GM21528 (cell line): Measurements from ENCODE around the gene SEMA5A.
A peak's percentile ranks its signal among the peaks of the same experiment; 100 is the strongest.
"Not testable (repeated sequence)": the region's sequence is repeated elsewhere in the genome, so short reads cannot be mapped to it uniquely, and the experiment has no call there.

Experiments used
- ATAC-seq: cut with Tn5 transposase; IDR thresholded peaks from one replicate; pipeline ENCODE4 v1.9.1; 2021; ENCODE audit warnings: mild to moderate bottlenecking, moderate library complexity; ENCODE audit not compliant: unreplicated experiment, low FRiP score

SEMA5A gene

GRCh38 chr5:9380109-9380508 is 165.8 kb downstream of the SEMA5A start:
- no peak for ATAC-seq

GRCh38 chr5:9376363-9377117 is 169.3 kb downstream of the SEMA5A start:
- ATAC-seq, result no peak

DNA sequence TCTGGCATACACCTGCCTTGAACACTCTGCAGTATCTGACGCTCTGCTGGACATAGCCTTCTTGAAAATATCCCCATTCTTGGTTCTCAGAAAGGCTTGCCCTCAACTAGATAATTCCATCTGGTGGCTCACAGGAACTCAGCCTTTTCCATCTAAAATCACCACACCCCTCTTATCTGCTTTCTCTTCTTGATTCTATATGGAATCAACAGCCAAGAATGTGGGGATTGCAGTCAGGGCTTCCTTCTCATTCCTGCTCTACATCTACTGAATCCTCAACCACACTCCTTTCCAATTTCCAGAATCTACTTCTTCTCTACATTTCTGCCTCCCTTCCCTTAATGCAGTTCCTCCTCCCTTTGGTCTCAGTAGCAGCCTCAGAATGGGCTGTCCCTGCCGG is 170.1 kb downstream of the SEMA5A start:
- no peak for ATAC-seq

DNA sequence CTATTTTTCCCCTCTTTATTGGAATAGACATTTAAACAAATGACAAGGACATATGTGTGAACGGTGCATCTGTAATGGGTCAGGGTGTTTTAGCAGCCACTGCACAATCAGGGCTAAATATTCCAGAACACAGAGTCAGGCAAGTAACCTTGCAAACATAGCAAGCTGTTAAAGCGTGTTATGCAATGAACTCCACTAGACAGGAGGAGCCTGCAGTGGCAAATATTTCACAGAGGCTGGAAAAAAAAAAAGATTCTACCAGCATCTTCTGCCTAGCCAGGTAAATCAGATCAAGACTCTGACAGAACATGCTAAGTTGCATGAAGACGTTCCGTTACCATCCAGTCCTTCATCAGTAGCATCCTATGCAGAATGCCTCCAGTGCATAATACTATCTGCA is 171.8 kb downstream of the SEMA5A start:
- ATAC-seq, result no peak

GRCh38 chr5:9373571-9373970 is 172.3 kb downstream of the SEMA5A start:
- ATAC-seq, result no peak

DNA sequence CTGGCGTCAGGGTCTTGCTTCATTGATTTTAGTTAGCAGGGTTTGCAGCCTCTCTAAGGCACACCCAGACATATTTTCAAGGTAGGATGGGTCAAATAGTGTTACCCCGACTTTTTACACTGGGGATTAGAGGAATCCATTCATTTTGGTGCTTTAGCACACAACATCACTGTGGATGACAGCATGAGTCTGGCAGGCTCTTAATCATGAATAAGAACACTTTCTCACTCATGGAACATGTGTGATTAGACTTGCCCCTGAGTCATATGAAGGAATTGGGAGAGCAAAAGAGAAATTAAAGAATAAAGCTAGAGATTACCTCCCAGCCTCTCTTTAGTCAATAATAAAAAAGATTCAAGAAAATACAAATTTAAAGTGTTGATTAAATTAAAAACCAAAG is 175.6 kb downstream of the SEMA5A start:
- no peak for ATAC-seq

DNA sequence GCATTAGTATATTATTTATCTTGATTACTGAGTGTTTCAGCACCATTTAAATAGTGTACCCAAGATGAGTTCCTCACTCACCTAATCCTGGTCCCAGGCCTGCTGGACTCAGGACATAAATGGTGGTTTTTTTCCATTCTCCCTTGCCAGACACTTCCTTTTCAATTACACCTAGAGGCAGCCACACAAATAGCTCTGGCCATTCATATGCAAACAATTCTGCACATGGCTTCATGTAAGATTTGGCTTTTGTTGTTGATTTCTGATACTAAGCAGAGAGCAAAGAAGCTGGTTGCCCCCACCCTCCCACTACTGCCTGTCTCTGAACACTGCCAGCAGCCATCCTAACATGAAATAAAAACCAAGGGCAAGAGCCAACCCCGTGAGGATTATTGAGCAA is 180.4 kb downstream of the SEMA5A start:
- no peak for ATAC-seq

DNA sequence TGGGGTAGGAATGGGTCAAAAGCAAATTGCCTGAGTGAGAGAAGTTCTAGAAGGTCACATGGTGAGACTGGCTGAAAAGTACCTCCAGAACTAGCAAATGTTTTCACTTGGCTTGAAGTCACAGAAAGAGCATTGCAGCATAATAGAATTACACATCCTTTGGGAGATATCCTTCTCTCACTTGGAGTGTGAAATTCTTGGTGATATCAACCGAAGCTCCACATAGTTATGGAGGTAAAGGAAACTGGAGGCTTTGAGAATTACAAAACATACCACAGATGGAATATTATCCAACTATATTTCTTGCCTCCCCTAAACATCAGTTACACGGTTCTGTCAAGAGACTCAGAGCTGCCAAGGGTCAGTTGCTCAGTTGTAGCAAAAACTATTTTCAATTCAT is 182.4 kb downstream of the SEMA5A start:
- ATAC-seq, result peak; percentile 10

GRCh38 chr5:9363026-9363425 is 182.8 kb downstream of the SEMA5A start:
- peak; percentile 60 for ATAC-seq

DNA sequence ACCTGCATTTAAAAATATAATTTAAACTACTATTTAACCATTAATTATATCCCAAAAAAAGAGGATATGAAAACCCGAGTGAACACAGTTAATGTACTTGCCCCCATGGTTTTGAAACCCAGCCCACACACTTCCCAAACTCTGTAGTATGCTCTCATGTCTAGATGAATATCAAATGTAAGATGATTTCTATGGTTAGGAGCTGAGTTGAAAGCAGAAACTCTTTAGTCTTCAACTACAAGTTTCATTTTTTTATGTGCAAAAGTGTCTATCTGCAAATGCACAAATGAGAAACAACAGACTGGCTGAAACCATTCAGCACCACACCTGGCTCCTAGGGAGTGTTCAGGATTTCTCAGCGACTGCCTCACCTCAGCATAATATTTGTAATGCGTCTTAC is 183.3 kb downstream of the SEMA5A start:
- ATAC-seq, result peak; percentile 57

DNA sequence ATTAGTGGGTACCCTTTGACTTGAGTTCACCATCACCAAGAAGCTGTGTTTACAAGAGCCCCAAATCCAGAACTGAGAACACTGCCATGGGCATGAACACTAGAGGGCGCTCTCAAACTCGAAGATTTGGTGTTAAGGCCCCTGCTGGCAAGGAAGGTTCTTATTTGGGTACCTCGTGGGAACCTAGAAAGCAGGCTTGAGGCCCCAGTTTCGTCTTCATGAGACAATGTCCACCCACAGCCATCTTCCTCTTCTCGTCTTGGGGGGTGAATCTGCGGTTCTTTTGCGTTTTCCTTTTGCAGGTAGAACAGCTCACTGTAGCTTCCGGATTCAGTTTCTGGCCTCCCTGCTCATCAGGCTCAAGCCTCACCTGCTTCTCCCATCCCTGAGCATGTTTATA is 184.0 kb downstream of the SEMA5A start:
- peak; percentile 66 for ATAC-seq

- no peak for ATAC-seq
Measured at GRCh38 chr5:9358961-9359685, 186.8 kb downstream of the SEMA5A start.

- ATAC-seq, result no peak
Measured at GRCh38 chr5:9356351-9356825, 189.5 kb downstream of the SEMA5A start.

GRCh38 chr5:9354336-9355081 is 191.4 kb downstream of the SEMA5A start:
- no peak for ATAC-seq

- ATAC-seq, result not testable (repeated sequence)
Measured at GRCh38 chr5:9353048-9353447, 192.8 kb downstream of the SEMA5A start.

DNA sequence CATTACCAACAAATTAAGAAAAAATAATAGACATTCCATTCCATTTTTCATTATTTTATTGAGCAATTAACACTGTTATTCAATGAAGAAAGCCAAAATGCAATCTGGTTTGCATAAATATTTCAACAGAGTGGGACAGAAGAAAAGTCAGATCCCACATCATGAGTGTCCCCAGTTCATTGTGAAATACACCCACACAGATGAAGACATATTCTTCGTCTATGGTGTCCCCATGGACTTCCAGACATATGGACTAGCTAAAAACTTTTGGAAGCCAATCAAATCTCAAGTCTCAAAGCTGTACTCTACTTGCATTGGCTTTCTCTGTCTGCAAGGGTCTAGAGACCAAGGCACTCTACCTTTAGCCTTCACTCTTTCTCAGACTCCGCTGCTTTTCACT is 194.3 kb downstream of the SEMA5A start:
- ATAC-seq, result no peak

- ATAC-seq, result no peak
Measured at GRCh38 chr5:9350301-9350797, 195.5 kb downstream of the SEMA5A start.

DNA sequence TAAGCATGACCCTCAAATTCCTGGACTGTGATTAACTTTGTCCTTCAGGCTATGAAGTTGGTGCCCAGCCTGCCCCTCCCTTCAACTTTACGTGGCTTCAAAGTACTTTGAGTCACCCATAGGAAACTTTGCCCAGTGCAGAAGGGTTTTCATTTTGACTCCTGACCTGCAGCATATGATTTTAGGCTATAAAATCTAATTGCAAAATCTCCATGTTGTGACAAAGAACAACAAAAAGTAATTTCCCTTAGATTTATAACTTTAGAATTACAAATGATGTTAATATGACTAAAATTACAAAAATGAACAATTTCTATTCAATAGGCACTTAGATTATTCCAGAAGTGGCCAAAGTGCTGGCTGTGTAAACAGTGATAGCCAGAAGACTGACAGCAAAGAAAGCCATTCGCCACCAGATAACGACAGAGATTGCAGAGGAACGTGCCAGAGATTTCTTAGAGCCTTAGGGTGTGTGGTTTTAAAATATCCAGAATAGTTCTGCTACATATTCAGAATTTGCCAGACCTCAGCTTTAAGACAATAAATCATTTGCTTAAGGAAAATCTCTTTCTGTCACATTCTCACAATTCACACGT is 197.4 kb downstream of the SEMA5A start:
- no peak for ATAC-seq

GRCh38 chr5:9347541-9348295 is 198.2 kb downstream of the SEMA5A start:
- ATAC-seq, result no peak

- no peak for ATAC-seq
Measured at GRCh38 chr5:9347032-9347431, 198.8 kb downstream of the SEMA5A start.
